ENCODE data around the gene WDR19.

Gene WDR19

GRCh38 chr4:39303871-39304270 is 121.5 kb downstream of the WDR19 start:
- DNase-seq (ENCODE audit: low spot score) = no peak

GRCh38 chr4:39304651-39305050 is 122.3 kb downstream of the WDR19 start:
- no peak for DNase-seq (ENCODE audit: low spot score)

- no peak for DNase-seq (ENCODE audit: low spot score)
These were observed 123.8 kb downstream of the WDR19 start for GRCh38 chr4:39305912-39306677.

GRCh38 chr4:39308611-39309010 is 126.3 kb downstream of the WDR19 start:
- DNase-seq (ENCODE audit: low spot score) = no peak

GRCh38 chr4:39312816-39313215 is 130.5 kb downstream of the WDR19 start:
- no peak for DNase-seq (ENCODE audit: low spot score)

GRCh38 chr4:39319676-39320075 is 137.3 kb downstream of the WDR19 start:
- no peak for DNase-seq (ENCODE audit: low spot score)

GRCh38 chr4:39320381-39321115 is 138.2 kb downstream of the WDR19 start:
- no peak for DNase-seq (ENCODE audit: low spot score)

- no peak for DNase-seq (ENCODE audit: low spot score)
These were observed 141.5 kb downstream of the WDR19 start for GRCh38 chr4:39323821-39324220.

- DNase-seq (ENCODE audit: low spot score) = no peak
These were observed 142.1 kb downstream of the WDR19 start for GRCh38 chr4:39324446-39324845.

GRCh38 chr4:39324897-39325613 is 142.7 kb downstream of the WDR19 start:
- no peak for DNase-seq (ENCODE audit: low spot score)

GRCh38 chr4:39326468-39326977 is 144.2 kb downstream of the WDR19 start:
- no peak for DNase-seq (ENCODE audit: low spot score)

- no peak for DNase-seq (ENCODE audit: low spot score)
These were observed 148.0 kb downstream of the WDR19 start for GRCh38 chr4:39330353-39330752.

GRCh38 chr4:39331191-39331590 is 148.9 kb downstream of the WDR19 start:
- no peak for DNase-seq (ENCODE audit: low spot score)

Data from germinal center (tissue), 1 donor.